GM19023 (cell line): ENCODE results near the gene PHF12.
"Not testable (repeated sequence)": the region's sequence is repeated elsewhere in the genome, so short reads cannot be mapped to it uniquely, and the experiment has no call there.

Experiments
- ATAC-seq: cut with Tn5 transposase; IDR thresholded peaks from one replicate; pipeline ENCODE4 v1.9.1; 2021; ENCODE audit warnings: mild to moderate bottlenecking, moderate library complexity; ENCODE audit not compliant: unreplicated experiment

The PHF12 gene

DNA sequence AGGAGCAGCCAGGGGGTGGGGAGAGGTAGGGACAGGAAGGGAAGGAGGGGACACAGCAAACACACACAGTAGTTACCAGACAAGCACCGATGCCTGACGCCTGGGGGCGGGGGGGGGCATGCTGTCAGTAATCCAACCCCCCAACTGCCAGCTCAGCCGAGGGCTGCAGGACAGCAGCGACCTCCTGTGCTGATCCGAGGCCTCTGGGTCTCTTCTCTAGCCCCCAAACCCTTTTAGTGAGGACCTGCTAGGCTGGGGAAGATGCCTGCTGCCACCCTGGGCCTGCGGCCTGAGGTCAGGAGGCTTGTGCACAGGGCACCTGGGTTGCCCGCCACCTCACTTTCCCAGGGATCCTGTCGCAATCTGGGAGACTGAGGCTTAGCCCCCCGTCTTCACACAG, 65.4 kb downstream of the PHF12 start:
- no peak for ATAC-seq

DNA sequence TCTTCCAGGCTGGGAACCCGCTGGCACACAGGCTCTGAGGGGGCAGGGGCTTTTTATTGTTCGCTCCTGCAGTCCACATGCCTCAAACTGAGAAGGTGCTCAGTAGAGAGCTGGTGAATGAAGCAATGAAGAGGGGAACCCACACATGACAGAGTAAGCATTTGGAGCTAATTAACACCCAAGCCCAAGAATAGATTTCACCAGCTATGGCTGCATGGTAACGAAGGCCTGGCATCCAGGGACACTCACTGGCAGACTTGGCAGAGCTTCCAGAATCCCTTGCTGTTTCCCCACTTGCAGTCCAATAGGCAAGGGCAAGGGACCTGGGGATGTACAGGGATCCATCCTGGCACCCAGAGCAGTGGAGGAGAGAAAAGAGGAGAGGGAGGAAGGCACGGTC, 66.0 kb downstream of the PHF12 start:
- ATAC-seq, result no peak

GRCh38 chr17:28883967-28884702, 67.2 kb downstream of the PHF12 start:
- ATAC-seq, result no peak

GRCh38 chr17:28882154-28882895, 69.0 kb downstream of the PHF12 start:
- ATAC-seq, result no peak

DNA sequence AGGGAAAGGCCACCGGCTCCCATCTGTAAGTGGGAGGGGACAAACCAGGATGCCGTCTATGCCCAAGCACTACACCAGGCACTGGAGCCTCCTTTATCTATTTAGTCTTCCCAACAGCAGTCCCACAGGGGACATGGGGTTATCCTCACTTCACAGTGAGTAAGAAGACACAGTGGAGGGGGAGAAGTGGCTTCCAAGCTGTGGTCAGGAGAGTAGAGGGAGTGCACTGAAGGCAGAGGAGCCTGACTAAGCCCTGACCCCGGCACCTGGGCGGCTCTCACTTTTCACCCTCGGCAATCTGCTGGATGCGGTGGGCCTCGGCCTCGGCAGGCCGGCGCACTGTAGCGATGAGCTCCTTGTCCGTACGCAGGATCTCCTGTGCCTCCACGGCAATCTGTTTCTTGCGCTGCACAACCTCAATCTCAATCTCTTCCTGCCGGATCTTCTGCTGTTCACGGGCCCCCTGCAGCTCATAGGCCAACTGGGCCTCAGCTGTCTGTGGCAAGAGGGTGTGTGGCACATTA, 69.7 kb downstream of the PHF12 start:
- ATAC-seq, result no peak

DNA sequence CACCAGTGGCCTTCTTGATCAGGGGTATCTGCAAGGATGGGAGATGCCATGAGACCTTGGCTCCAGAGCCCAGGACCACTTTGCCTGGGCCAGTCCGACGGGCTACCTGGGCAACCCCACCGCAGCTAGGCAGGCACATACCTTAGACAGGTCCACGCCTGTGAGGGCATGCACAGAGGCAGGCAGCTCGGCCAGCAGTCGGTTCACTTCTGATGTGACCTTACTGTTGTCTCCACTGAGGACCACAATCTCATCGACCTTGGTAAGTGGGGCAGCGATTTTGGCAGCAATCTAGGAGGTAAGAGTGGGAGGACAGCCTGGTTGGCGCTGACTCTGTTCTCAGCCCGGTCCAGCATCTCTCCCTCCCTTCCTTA, 70.8 kb downstream of the PHF12 start:
- no peak for ATAC-seq

DNA sequence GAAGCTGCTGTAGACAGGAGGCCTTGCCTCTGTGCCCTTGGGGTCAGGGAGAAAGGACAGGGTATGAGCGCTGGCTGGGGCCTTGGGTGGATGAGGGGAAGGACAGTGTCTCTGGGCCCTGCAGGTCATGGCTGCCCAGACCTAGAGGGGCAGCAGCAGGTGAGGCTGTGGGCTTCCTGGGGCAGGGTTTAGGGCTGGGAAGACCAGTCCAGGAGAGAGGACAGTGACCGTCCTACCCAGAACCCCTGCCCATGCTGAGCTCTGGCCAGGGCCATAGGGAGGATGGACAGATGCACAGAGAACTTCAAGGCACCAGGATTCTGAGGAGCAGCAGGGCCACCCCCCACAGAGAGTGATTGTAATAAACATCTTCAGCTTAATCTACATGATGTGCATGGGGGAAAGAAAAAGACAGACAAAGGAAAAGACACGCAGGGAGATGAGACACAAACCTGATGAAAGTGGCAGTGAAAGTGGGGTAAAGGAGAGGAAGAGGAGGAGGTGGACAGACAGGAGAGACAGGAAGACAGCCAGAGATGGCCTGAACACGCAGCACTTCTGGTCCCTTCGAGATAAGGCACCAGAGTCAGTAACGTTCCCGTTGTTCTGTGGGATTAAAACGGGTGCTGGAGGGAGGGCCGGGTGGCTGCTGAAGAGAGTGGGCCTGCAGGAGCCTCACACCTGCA, 71.3 kb downstream of the PHF12 start:
- no peak for ATAC-seq

DNA sequence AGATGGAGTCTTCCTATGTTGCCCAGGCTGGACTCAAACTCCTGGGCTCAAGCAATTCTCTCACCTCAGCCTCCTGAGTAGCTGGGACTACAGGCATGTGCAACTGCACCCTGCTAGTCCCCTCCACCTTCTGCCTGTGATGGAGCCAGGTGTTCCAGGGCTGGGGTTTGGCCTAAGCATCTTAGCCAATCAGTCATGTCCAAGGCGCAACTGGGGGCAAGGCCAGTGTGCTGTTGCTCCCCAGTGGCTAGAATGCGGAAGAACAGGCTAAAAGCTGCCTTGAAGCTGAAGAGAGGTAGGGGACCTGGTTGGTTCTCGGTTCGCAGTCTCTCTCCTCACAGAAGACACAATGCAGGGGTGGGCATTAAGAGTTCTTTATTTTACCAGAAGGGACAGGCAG, 72.3 kb downstream of the PHF12 start:
- ATAC-seq, result no peak

DNA sequence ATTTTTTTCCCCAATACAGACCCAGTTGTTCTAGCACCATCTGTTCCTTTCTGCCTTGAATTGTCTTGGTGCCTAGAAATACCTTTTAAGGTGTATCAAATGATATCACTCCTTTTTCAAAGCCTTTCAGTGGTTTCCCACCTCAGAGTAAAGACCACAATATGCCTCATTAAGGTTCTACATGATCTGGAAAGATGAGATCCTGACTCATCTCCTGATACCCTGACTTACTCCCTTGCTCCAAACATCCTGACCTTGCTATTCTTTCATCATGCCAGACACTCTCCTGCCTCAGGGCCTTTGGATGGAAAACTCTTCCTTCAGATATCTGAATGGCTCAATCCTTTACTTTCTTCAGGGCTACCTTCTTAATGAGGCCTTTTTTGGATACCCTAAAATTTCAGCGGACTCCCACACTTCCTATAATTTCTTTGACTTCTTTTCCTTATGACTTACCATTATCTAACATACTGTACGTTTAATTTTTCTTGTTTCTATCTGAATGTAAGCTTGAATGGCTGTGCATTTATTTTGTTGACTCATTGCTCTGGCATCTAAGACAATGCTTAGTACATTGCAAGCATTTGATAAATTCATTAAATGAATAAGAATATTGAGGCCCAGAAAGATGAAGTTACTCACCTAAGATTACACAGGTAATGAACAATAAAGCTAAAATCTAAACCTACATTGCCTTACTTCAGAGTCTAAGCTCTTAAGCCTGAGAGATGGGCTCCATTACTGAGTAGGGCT, 73.0 kb downstream of the PHF12 start:
- ATAC-seq, result no peak

DNA sequence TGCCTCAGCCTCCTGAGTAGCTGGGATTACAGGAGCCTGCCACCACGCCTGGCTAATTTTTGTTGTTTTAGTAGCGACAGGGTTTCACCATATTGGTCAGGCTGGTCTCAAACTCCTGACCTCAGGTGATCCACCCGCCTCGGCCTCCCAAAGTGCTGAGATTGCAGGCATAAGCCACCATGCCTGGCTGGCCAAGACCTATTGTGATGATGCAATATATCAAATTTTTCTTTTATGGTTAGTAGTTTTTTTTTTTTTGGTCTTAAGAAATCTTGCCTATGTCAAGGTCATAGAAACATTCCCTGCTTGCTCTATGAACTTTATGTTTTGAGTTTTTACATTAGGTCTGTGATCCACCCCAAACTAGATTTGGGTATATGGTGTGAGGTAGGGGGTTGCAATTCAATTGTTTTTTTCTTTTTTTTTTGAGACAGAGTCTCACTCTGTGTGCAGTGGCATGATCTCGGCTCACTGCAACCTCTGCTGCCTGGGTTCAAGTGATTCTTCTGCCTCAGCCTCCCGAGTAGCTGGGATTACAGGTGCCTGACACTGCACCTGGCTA, 74.1 kb downstream of the PHF12 start:
- ATAC-seq, result not testable (repeated sequence)

GRCh38 chr17:28875848-28876550, 75.3 kb downstream of the PHF12 start:
- ATAC-seq, result no peak

GRCh38 chr17:28874750-28875149, 76.6 kb downstream of the PHF12 start:
- no peak for ATAC-seq

DNA sequence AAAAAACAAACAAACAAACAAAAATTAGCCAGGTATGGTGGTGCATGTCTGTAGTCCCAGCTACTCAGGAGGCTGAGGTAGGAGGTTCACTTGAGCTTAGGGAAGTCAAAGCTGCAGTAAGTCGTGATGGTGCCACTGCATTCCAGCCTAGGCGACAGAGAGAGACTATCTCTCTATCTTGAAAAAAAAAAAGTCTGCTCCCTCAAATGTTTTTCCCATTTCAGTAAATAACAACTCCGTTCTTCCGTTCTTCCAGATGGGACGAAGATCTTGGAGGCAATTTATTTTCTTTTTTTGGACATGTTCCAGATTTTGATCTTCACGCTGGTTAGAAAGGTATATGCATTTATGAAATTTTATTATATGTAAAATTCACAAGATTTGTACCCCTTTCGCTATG, 77.5 kb downstream of the PHF12 start:
- no peak for ATAC-seq

DNA sequence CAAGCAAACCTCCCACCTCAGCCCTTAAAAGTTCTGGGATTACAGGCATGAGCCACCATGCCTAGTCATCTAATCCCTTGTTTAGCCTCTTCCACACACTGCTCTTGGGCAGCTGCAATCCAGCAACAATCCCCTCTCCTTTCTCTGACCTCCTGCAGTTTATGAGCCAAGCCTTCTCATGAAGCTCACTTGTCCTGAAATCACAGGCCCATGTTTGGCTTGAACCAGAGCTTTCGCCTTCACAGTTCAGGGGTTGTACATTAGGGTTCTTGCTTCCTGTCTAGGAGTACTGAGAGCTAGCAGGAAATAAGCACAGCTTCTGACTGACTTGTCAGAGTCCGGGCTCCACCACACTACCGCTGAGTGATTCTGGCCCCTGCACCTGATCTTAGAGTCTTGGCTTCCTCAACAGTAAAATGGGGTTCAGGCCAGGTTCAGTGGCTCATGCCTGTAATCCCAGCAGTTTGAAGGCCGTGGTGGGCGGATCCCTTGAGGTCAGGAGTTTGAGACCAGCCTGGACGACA, 80.2 kb downstream of the PHF12 start:
- ATAC-seq, result peak; percentile 74

- no peak for ATAC-seq
Measured at GRCh38 chr17:28867276-28867675, 84.0 kb downstream of the PHF12 start.

GRCh38 chr17:28865946-28866752, 85.2 kb downstream of the PHF12 start:
- no peak for ATAC-seq

DNA sequence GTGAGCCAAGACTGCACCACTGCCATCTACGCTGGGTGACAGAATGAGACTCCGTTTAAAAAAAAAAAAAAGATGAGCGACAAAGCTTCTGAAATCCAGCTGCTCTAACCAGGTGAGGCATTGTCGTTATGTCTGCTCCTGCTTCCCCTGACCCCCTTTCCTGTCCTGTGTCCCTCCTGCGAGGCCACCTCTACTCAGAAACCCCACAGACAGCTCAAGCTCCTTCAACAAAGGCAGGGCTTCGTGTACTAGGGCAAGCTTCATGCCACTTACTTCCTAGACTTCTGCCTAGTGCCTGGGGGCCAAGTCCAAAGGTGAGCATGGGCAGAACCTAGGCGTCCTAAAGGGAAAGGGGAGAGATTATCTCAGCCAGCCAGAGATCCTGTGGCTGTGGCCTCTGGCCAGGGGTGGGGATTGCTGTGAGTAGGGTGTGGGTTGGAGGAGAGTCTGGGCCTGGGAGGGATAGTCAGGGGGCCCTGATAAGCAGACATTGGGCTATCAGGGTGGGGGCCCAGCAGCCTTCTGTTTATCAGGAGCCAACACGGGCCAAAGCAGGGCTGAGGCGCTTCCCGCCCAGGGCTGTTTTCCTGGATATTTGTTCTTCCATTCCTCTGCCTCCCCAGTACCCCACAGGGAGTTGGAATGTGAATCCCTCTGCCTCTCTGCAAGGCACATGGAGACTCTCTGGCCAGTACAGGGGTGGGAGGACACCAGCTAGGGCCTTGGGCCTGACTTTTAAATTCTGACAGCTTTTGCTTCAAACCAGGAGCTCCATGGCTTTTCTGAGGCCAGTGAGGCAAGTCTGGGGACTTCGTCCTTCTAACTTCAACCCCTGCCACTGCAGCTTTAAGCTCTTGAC, 86.1 kb downstream of the PHF12 start:
- ATAC-seq, result no peak

- no peak for ATAC-seq
Measured at GRCh38 chr17:28863953-28864352, 87.4 kb downstream of the PHF12 start.
